Right renal pelvis (tissue), 4 donors: ENCODE data around the gene CCL20. TPM values are rescaled to one million over a fixed set of nuclear protein-coding genes. Genes with fewer than 3 reads are reported as not detected.
"Not testable (repeated sequence)": the region's sequence is repeated elsewhere in the genome, so short reads cannot be mapped to it uniquely, and the experiment has no call there.

Experiments used
- DNase-seq, 4 donors: peaks; one replicate each; pipeline ENCODE4 v3.0.0-alpha.2; 2013; ENCODE audit warnings: low read depth in 4 of 4, low spot score in 3 of 4, missing footprints in 1 of 4
- polyA plus RNA-seq, 4 donors: library from polyadenylated mRNA; unstranded; fragments of 120-200 nt; gene quantifications; one replicate each; pipeline ENCODE4 v1.2.1, GENCODE V29; 2013; ENCODE audit not compliant: insufficient read length in 4 of 4

Gene CCL20
- polyA plus RNA-seq, 4 donors = 0.22 to 0.52 TPM; not detected in 2

DNA sequence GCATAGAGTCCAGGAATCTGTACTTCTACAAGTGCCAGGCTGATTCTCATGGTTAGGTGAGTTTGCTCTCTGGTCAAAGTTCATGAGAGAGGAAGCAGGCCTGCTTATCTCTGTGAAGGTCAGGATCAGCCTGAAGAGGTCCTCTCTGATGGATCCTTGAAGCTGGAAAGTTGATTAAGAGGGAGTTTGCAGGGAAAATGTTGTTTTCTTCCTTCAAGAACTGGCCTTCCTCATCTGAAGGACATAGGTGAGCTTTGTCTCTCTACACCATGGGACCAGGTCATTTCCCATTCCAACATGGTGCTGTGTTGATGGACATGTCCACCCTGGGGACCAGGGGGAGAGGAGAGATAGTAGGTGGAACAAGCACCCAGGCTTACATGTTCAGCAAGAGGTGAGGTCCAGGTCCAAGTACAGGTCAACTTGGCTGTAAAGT lies 14.9 kb downstream of the CCL20 start:
- DNase-seq = no peak

DNA sequence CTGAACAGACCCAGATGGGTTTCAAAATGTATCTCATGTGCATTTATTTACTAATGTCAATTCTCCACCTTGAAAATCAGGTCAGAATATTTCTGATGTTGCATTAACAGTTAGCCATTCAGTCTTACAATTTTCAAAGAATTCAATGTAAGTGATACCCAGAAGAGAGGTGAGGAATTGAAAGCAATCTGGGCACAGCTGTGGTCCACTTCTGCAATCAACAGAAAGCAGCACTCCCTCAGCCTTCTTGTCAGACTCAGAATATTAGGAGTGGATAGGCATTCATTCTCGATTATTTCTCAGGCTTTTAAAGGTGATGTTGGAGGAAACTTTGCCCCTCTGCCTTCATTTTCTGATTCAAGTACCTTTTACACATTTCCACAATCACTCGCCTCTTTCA lies 15.7 kb downstream of the CCL20 start:
- no peak for DNase-seq

DNA sequence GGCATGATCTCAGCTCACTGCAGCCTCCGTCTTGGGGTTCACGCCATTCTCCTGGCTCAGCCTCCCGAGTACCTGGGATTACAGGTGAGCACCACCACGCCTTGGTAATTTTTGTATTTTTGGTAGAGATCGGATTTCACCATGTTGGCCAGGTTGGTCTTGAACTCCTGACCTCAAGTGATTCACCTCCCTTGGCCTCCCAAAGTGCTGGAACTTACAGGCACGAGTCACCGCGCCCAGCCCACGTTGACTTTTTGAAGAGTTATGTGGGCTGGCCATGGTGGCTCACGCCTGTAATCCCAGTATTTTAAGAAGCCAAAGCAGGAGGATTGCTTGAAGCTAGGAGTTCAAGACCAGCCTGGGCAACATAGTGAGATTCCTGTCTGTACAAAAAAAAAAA lies 20.8 kb downstream of the CCL20 start:
- no peak for DNase-seq

DNA sequence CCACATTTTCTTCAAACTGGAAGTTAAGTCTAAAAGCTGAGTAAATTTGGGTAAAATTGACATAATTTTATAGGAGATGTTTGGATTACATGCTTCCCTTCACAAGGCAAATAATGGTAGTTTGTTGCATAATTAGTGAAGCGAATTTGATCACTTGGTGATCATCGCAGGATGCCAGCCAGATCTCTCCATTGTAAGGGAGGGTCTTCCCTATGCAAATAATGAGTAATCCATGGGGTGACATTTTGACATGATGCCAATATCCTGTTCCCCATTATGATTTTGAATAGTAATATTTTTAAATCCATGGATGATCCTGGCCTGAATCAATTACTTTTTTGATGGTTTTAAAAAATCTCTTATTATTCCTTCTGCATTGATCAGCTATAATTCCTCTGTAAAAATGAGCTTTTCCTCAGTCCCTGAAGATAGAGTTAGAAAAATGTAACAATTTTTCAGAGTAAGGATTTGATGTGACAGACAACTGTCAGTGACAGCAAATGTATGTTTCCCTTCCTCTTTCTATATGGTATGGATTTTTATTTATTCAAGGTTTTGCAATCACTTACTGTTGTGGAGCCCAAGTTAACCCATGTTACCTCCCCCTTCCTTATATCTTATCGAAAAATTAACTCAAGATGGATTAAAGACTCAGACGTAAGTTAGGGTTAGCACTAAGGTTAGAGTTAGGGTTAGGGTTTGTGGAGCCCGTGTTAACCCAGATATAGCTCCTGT lies 21.4 kb downstream of the CCL20 start:
- no peak for DNase-seq

DNA sequence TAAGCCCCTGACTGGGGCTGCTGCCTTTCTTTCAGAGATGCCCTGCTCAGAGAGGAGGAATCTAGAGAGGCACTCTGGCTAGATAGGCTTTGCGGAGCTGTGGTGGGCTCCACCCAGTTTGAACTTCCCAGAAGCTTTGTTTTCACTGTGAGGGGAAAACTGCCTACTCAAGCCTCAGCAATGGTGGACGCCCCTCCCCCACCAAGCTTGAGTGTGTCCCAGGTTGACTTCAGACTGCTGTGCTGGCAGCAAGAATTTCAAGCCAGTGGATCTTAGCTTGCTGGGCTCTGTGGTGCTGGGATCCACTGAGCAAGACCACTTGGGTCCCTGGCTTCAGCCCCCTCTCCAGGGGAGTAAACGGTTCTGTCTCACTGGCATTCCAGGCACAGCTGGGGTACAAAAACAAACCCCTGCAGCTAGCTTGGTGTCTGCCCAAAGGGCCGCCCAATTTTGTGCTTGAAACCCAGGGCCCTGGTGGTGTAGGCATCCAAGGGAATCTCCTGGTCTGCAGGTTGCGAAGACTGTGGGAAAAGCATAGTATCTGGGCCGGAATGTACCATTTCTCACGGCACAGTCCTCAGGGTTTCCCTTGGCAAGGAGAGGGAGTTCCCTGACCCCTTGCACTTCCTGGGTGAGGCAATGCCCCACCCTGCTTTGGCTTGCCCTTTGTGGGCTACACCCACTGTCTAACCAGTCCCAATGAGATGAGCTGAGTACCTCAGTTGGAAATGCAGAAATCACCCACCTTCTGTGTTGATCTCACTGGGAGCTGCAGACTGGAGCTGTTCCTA lies 25.9 kb downstream of the CCL20 start:
- not testable (repeated sequence) for DNase-seq

DNA sequence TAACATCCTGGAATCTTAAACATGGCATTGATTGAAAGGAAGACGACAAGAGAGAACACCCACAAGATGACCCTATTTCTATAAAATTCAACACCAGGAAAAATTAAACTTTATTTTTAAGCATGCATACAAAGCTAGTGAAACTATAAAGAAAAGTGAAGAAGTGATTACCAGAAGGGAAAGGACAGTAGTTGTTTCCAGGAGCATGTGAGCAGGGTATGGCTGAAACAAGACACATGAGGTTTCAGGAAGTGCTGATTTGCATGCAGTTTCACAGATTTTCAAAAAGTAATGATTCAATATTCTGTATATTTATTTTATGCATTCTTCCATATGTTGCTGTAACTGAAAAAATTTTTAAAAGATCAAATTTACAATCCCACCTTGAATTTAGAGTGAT lies 33.2 kb downstream of the CCL20 start:
- no peak for DNase-seq

DNA sequence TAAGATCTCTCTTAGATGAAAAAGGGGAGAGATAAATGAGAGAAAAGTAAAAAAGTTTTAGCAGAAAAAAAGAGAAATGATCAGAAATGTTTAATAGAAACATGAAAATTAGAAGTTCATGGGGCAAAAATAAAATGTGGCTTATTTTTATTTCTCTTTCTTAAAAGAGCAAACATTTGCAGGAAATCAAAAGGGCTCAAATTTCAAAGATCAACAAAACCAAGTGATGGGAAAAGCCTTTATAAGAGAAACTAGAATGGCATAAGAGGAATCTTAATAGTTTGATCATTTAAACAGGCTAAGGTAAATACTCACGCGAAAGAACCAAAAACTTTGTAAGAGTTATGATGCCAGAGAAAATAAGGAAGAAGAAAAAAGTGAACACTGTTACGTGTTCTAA lies 34.5 kb downstream of the CCL20 start:
- no peak for DNase-seq

DNA sequence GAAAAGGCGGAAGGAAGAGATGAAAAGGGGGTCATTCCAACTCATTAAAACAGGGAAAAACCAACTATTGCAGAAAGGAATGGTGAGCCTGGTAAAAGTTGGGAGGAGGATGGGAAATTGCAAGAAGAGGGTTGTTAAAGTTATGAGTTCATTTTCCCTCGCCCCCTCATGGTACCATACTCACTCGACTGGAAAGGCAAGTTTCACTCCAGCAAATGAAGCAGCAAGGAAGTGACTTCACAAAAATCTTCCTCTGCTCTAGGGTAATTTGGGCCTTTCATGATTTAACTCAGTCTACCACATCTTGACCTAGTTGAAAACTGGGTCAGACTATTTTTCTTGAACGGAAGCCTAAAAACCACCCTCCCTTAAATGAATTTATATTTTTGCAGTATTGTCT lies 34.9 kb downstream of the CCL20 start:
- DNase-seq = peak in 1 of 4 donors; percentile 15

DNA sequence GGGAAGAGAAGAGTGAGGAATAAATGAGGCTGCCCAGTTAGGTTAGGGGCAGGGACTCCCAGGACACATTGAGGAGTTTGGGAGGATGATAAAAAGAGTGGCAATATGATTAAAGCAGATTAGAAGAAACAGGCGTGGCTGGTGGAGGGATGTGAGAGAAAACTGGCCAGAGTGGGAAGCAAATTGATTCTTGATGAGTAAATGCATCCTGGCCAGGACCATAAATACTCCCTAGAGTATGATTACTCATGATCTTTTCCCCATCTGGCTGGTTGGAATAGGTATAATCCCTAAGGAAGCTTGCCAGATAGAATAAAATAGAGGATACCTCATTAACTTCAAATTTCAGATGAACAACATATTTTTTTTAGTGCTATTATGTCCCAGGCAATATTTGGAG lies 36.3 kb downstream of the CCL20 start:
- no peak for DNase-seq

DNA sequence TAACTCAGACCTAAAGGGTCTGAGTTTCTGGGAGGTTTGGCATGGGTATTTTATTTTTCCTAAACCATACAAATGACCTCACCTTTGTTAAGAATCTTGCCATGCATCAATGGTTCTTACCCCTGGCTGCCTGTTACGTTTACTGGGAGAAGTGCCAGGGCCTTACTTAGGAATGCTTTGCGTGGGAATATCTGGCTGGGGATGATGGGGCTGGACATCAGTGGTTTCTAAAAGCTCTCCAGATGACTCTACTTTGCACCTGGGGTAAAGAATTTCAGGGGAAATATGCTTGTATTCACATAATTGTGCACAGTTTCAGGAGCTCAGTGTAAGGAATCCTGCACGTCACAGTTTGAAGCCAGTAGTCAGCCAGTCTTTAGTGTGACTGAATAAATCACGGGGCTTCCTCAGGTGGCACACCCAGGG lies 39.6 kb downstream of the CCL20 start:
- peak in 3 of 4 donors; percentile 18 to 22 (median 22) for DNase-seq

DNA sequence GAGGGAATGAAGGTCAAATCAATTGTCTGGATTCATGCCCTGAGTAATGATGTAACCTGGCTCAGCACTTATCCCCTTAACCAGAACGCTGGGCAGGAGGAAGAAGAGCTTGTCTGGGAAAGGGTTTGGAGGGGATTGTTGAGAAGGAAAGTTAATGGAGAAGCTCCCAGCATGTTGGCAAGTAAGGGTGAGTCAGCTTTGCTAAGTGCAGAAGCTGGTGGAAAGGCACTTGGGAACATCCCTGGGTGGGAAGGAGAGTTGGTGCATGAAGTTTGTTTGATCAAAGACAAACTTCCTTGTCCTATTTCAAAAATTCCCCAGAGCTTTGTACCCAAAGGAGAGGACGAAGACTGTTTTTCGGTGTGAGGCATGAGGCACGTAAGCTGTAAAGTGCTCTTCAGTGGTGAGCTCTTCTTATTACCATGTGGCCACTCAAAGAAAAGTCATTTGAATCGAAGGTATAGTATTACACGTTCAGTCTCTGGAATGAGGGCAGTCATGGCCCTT lies 40.2 kb downstream of the CCL20 start:
- no peak for DNase-seq

DNA sequence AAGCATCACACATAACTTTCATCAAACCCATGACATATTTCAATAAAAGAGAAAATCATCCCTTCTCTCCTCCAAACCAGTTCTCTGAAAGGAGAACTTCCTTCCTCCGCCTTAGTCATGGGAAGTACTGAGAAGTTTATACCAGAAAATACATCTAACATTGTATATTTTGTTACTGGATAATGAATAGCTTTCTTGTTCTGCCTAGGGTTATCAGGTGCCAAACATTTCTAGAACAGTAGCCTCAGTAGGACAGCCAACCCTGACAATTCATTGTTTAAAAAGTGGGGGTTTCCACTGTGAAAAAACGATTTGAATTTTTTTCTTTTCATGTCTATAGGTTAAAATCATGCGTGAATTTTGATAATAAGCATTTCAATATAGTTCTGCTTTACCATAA lies 41.8 kb downstream of the CCL20 start:
- DNase-seq = no peak

DNA sequence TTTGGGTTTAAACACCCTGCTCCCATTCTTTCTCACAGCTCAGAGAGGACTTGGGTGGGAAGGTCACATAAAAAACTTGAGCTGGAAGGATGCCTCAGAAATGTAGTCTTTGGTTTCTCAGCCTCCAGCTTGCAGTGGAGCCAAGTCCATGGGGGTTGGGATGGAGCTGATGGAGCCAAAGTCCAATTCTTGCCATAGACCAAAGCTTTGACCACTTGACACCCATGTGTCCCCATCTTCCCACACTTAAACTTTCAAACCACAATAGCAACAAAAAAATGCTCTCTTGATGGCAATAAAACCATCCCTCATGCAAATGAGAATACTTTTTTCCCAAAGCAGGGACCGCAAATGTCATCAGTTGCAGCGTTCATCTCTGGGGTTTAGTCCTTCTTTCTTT lies 43.1 kb downstream of the CCL20 start:
- no peak for DNase-seq

DNA sequence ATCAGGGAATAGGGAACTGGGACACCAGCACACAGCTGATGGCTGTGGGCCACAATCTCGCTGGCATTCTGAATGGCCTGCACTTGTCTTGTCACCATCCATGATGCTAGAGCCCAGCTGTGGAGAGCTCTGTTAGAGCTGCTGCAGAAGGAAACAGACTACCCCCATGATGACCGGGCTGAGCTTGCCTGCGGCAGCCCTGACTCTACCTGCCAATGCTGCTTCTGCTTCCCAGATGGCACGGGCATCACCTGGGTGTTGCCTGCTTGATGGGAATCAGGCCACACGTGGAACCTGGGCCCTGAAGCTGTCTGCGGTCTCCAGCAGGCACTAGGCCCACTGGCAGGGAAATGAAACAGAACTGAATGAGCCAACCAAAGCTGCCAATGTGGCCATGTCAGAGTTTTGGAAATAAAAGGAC lies 46.6 kb downstream of the CCL20 start:
- no peak for DNase-seq

DNA sequence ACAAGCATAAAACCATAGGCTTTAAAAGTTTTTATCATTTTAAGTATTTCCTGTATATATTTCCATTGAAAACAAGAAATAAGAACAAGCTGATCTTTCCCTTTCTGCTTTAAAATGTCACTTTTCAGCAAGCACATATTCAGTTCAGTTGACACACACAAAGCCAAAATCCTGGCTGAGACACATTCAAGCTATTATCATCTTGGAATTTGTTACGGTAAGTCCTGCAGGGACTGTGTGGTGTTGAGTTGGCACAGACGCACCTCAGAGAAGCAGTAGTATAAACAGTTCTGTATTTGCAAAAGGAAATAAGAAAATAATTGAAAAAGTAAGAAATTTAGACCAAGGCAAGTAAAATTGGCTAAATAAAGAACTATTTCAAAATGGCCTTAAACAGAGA lies 47.4 kb downstream of the CCL20 start:
- no peak for DNase-seq

DNA sequence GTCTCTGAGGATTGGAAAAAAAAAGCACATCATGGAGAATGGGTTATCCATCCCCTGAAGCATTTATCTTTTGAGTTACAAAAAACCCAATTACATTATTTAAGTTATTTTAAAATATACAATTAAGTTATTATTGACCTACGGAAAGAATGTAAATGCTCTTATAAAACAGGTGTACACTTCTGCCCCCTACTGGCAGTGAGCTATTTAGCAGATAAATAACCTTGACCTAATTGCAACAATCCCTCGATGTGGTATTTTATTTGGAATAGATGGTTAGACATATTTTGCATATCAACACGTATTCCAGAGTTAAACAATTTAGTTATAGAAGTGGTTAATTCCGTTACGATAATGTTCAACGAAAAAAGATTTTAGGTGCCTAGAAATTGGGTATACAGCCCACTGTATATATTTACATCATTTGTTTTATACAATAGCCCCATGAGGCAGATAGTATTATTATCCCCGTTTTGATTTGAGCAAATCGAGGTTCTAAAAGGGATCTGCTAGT lies 48.6 kb downstream of the CCL20 start:
- peak in 3 of 4 donors; percentile 15 to 39 (median 20) for DNase-seq

DNA sequence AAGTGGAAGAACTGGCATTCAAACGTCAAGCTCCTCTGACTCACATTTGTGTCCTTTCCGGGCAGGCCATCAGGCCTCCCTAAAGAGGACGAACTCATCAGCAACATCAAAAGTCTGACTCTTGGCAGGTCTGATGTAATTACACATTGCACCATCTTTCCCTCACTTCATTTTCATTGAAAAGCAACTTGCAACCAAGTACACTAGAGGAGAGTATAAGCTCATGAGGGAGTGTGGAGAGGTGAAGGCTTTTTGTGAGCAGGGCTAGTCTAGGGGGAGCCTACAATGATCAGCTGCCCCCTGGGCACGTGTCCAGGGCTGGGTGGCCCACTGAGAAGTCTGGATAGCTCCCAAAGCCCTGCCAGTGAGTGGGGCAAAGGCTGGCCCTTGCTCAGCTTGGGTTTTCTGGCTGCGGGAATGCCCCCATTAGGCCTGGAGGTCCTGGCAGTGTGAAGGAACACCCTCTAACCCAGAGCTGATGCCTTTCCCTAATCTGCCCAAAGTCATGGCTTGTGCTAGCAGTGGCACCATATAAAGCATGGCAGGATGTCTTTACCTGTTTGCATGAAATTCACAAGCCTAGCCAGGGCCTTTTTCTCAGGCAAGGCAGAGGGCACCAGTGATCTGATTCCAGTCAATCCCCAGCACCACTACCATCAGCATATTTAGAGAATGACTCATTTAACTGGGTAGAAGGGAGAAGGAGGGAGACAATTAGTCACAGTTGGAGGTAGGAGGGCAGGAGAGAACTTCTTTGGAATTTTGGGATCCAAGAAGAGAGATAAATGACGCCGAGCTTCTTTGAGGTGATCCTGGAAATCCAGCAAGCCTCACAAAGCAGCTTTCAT lies 49.3 kb downstream of the CCL20 start:
- no peak for DNase-seq

DNA sequence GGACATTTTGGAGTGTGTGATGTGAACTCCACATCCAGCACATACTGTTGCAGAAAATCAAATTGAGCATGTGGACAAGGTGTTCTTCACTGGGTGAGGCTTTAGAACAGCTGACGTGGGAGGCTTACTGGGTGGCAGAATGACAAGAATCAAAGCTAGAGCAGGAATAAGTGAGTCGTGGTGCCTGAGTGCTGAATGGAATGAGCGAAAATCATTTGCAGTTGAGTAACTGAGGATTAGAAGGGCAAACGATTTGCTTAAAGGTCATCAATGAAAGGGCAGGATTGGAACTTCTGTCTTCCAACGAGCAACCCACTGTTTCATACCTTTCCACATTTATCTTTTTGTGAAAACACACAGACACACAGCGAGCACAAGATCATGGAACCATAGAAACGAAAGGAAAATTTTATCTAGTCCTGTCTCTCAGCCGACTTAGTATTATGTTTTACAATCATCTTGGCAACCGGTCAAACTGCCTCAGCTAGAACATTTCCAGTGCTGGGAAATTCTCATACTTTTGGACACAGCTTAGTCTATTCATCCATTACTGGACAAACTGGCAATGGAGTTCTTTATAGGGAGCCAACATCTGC lies 50.6 kb downstream of the CCL20 start:
- no peak for DNase-seq

DNA sequence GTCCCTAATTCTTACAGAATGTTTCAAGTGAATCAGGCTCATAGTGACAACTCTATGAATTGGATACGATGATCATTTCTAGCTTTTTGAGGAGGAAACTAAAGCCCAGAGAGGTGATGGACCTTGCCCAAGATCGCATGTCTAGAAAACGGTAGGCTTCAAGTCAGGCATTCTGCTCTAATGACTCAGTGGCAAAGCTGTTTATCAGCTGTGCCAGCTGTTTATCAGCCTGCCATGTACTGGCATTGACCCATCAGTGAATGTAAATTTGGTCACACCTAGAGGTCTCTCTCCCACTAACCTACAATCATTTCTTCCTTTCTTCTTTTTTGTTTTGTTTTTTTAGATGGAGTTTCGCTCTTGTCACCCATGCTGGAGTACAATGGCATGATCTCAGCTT lies 51.6 kb downstream of the CCL20 start:
- no peak for DNase-seq
